ENCODE results near the gene TGM6.

TGM6 gene

DNA sequence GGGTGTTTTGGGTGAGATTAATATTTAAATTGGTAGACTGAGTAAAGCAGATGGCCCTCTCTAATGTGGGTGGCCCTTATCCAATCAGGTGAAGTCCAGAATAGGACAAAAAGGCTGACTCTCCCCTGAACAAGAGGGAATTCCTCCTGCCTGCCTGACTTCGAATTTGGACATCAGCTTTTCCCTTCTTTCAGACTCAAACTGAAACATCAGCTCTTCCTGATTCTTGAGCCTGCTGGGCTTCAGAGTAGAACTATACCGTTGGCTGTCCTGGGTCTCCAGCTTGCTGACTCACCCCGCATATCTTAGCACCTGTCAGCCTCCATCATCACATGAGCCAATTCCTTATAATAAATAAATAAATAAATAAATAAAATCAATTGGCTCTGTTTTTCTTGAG, 15.0 kb upstream of the TGM6 start:
- no peak for TF ChIP-seq TOX (CRISPR knock-in tag; IDR thresholded peaks at IDR 0.05; ENCODE audit: borderline replicate concordance)
- no peak for TF ChIP-seq TCF4 (CRISPR knock-in tag; IDR thresholded peaks at IDR 0.05; ENCODE audit: borderline replicate concordance)
- no peak for TF ChIP-seq ISL1 (CRISPR knock-in tag; IDR thresholded peaks at IDR 0.05)
- TF ChIP-seq ARNTL (CRISPR knock-in tag; IDR thresholded peaks at IDR 0.05; ENCODE audit: borderline replicate concordance, low read depth): no peak
- TF ChIP-seq CSDC2 (CRISPR knock-in tag; IDR thresholded peaks at IDR 0.05): no peak
- TF ChIP-seq GLIS3 (CRISPR knock-in tag; IDR thresholded peaks at IDR 0.05): no peak
- TF ChIP-seq, protein P1, sequence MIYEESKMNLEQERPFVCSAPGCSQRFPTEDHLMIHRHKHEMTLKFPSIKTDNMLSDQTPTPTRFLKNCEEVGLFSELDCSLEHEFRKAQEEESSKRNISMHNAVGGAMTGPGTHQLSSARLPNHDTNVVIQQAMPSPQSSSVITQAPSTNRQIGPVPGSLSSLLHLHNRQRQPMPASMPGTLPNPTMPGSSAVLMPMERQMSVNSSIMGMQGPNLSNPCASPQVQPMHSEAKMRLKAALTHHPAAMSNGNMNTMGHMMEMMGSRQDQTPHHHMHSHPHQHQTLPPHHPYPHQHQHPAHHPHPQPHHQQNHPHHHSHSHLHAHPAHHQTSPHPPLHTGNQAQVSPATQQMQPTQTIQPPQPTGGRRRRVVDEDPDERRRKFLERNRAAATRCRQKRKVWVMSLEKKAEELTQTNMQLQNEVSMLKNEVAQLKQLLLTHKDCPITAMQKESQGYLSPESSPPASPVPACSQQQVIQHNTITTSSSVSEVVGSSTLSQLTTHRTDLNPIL (CRISPR knock-in tag; IDR thresholded peaks at IDR 0.05; ENCODE audit: low read depth): no peak
- TF ChIP-seq ZNF8 (CRISPR knock-in tag; IDR thresholded peaks at IDR 0.05): no peak
- no peak for TF ChIP-seq BACH2 (CRISPR knock-in tag; IDR thresholded peaks at IDR 0.05; ENCODE audit: borderline replicate concordance)
- TF ChIP-seq, protein P2, sequence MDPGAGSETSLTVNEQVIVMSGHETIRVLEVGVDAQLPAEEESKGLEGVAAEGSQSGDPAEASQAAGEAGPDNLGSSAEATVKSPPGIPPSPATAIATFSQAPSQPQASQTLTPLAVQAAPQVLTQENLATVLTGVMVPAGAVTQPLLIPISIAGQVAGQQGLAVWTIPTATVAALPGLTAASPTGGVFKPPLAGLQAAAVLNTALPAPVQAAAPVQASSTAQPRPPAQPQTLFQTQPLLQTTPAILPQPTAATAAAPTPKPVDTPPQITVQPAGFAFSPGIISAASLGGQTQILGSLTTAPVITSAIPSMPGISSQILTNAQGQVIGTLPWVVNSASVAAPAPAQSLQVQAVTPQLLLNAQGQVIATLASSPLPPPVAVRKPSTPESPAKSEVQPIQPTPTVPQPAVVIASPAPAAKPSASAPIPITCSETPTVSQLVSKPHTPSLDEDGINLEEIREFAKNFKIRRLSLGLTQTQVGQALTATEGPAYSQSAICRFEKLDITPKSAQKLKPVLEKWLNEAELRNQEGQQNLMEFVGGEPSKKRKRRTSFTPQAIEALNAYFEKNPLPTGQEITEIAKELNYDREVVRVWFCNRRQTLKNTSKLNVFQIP (CRISPR knock-in tag; IDR thresholded peaks at IDR 0.05; ENCODE audit: borderline replicate concordance, low read depth): no peak
- no peak for TF ChIP-seq SNAI2 (CRISPR knock-in tag; IDR thresholded peaks at IDR 0.05)
- TF ChIP-seq ESRRG (CRISPR knock-in tag; IDR thresholded peaks at IDR 0.05): no peak
- TF ChIP-seq PPARA (CRISPR knock-in tag; IDR thresholded peaks at IDR 0.05; ENCODE audit: borderline replicate concordance): no peak
- TF ChIP-seq, protein P3, sequence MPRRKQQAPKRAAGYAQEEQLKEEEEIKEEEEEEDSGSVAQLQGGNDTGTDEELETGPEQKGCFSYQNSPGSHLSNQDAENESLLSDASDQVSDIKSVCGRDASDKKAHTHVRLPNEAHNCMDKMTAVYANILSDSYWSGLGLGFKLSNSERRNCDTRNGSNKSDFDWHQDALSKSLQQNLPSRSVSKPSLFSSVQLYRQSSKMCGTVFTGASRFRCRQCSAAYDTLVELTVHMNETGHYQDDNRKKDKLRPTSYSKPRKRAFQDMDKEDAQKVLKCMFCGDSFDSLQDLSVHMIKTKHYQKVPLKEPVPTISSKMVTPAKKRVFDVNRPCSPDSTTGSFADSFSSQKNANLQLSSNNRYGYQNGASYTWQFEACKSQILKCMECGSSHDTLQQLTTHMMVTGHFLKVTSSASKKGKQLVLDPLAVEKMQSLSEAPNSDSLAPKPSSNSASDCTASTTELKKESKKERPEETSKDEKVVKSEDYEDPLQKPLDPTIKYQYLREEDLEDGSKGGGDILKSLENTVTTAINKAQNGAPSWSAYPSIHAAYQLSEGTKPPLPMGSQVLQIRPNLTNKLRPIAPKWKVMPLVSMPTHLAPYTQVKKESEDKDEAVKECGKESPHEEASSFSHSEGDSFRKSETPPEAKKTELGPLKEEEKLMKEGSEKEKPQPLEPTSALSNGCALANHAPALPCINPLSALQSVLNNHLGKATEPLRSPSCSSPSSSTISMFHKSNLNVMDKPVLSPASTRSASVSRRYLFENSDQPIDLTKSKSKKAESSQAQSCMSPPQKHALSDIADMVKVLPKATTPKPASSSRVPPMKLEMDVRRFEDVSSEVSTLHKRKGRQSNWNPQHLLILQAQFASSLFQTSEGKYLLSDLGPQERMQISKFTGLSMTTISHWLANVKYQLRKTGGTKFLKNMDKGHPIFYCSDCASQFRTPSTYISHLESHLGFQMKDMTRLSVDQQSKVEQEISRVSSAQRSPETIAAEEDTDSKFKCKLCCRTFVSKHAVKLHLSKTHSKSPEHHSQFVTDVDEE (CRISPR knock-in tag; IDR thresholded peaks at IDR 0.05): no peak
- no peak for ATAC-seq

DNA sequence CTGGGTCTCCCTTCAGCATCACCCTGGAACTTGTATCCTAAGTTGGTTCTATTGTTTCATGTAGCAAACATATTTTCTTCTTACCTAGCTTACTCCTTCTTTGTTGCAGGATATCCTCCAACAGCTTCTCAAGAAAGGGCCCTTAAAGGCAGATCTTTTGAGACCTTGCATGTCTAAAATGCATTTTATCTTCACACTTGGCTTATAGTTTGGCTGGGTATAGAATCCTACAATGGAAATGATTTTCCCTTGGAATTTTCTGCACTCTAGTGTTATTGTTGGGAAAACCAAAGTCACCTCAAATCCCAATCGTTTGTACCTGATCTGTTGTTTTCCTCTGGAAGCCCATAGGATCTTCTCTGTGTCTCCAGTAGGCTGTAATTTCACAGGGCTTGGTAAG, 12.1 kb upstream of the TGM6 start:
- TF ChIP-seq CSDC2 (CRISPR knock-in tag; IDR thresholded peaks at IDR 0.05) (no peak), CSRNP3 (CRISPR knock-in tag; IDR thresholded peaks at IDR 0.05) (no peak), GLIS3 (CRISPR knock-in tag; IDR thresholded peaks at IDR 0.05) (no peak), RARB (CRISPR knock-in tag; IDR thresholded peaks at IDR 0.05) (no peak)
- ATAC-seq: no peak

- no peak for ATAC-seq
- TF ChIP-seq SNAI2 (CRISPR knock-in tag; IDR thresholded peaks at IDR 0.05) (no peak), GLIS3 (CRISPR knock-in tag; IDR thresholded peaks at IDR 0.05) (no peak), PPARA (CRISPR knock-in tag; IDR thresholded peaks at IDR 0.05; ENCODE audit: borderline replicate concordance) (no peak)
Observed at GRCh38 chr20:2373098-2373497, 7.6 kb upstream of the TGM6 start.

DNA sequence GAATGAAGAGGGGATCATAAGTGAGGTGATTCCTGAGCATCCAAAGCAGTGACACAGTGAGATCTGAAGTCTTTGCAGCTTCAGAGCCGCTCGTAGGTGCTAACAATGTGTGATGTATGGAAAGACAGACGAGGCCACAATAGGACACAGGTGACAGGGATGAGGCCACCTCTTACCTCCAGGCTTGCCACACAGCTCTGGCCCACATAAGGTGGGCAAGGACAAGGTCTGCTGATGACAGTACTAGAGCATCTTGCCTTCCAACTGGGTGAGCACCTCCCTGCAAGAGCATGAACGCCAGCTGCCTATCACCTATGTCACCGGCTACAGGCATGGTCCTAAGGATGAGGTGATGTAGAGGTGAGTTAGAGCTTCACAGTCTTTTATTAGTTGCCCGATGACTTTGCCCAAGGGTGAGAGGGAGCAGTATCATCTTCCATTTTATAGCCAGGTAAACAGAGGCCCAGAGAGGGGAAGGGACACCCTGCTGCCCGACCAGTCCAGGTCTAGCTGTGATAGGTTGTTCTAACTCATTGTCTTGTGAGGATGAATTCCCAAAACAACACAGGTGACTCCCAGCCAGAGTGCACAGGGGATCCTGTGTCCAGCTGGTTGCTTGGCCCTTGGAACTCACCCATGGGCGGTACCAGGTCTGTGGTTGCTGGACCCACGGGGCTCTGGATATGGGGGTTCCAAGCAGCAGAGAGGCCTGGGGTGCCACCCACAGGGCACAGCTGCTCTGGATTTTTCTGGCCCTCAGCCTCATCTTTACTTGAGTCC, 6.2 kb upstream of the TGM6 start:
- ATAC-seq: no peak
- TF ChIP-seq GLIS3 (CRISPR knock-in tag; IDR thresholded peaks at IDR 0.05) (no peak), OSR1 (CRISPR knock-in tag; IDR thresholded peaks at IDR 0.05) (no peak), TOX (CRISPR knock-in tag; IDR thresholded peaks at IDR 0.05; ENCODE audit: borderline replicate concordance) (no peak), SNAI2 (CRISPR knock-in tag; IDR thresholded peaks at IDR 0.05) (no peak), ISL1 (CRISPR knock-in tag; IDR thresholded peaks at IDR 0.05) (no peak), ARNTL (CRISPR knock-in tag; IDR thresholded peaks at IDR 0.05; ENCODE audit: borderline replicate concordance, low read depth) (no peak), ZFP30 (CRISPR knock-in tag; IDR thresholded peaks at IDR 0.05) (no peak), ZNF565 (CRISPR knock-in tag; conservative IDR thresholded peaks at IDR 0.05; ENCODE audit: low read depth) (no peak), ZC3H10 (CRISPR knock-in tag; IDR thresholded peaks at IDR 0.05) (no peak), RARB (CRISPR knock-in tag; IDR thresholded peaks at IDR 0.05) (no peak), BACH2 (CRISPR knock-in tag; IDR thresholded peaks at IDR 0.05; ENCODE audit: borderline replicate concordance) (no peak), CSRNP3 (CRISPR knock-in tag; IDR thresholded peaks at IDR 0.05) (no peak)
- TF ChIP-seq, protein P3 (CRISPR knock-in tag; IDR thresholded peaks at IDR 0.05): no peak
- TF ChIP-seq, protein P2 (CRISPR knock-in tag; IDR thresholded peaks at IDR 0.05; ENCODE audit: borderline replicate concordance, low read depth): no peak

All from SK-N-SH treated with all-trans-retinoic acid at 6 μM for 48 hours (cell line).